HepG2 (cell line): ENCODE data around the gene LIN28A. TPM values are rescaled to one million over a fixed set of nuclear protein-coding genes. Genes with fewer than 3 reads are reported as not detected.
A peak's percentile ranks its signal among the peaks of the same experiment; 100 is the strongest.
"Not testable (repeated sequence)": the region's sequence is repeated elsewhere in the genome, so short reads cannot be mapped to it uniquely, and the experiment has no call there.

ENCODE experiments used
- ATAC-seq: fragments of 200-7000 bp; cut with Tn5 transposase; 3 replicates; pipeline ENCODE4 v1.9.1; 2020; ENCODE audit warnings: mild to moderate bottlenecking, moderate library complexity
- BruUV-seq: library from RNA; stranded (reverse); fragments of 400-500 nt; replicated peaks from 2 replicates; lab custom pipeline; 2021; lab: Mats Ljungman, UMichigan
- CTCF ChIA-PET: fragments of 300-600 bp; formaldehyde crosslinking; extraction: SDS; loops from one replicate; lab custom pipeline; 2021; ENCODE audit warnings: low total read pairs, inconsistent platforms, low intra/inter-chr PET ratio; lab: Yijun Ruan, JAX
- POLR2A ChIA-PET: fragments of 350-600 bp; sonication (Branson Sonifier 250); formaldehyde crosslinking; loops from one replicate; lab custom pipeline; 2020; ENCODE audit warnings: antibody characterized with exemption, inconsistent platforms; lab: Yijun Ruan, JAX
- DNase-seq: peaks from one replicate; pipeline ENCODE4 v3.0.0-alpha.2; 2015; ENCODE audit warnings: low spot score
- FAIRE-seq: peaks from 3 replicates; lab custom pipeline; 2011; peaks lifted over from hg19 to GRCh38; lab: Jason Lieb, UNC
- H2AFZ ChIP-seq: one replicate; pipeline ENCODE4 v1.6.1; 2011; ENCODE audit warnings: low read length, inconsistent platforms
- H3K27ac ChIP-seq: fragments of 300-600 bp; 3 replicates; pipeline ENCODE4 v1.8.0; 2011; ENCODE audit warnings: mixed run types, mild to moderate bottlenecking, mixed read lengths, low read length, inconsistent platforms; ENCODE audit not compliant: insufficient read depth; ENCODE audit errors: extremely low read length
- H3K27me3 ChIP-seq, 2 experiments: fragments of 200-600 bp in 1 of 2; 2 replicates in 1 of 2; 3 replicates in 1 of 2; pipeline versions ENCODE4 v1.6.0 to v1.8.0; 2011; ENCODE audit warnings: low read length in 2 of 2, mild to moderate bottlenecking in 2 of 2, moderate library complexity in 2 of 2, inconsistent platforms in 1 of 2; ENCODE audit not compliant: insufficient read depth in 2 of 2, control insufficient read depth in 1 of 2
- H3K36me3 ChIP-seq, 2 experiments: fragments of 200-600 bp in 1 of 2; replicated peaks in 1 of 2; 2 replicates in 1 of 2; 3 replicates in 1 of 2; pipeline versions ENCODE4 v1.5.1 to v1.8.0; 2011; ENCODE audit warnings: low read length in 2 of 2, inconsistent platforms in 1 of 2; ENCODE audit not compliant: insufficient read depth in 2 of 2, control insufficient read depth in 1 of 2
- H3K4me1 ChIP-seq: 2 replicates; pipeline ENCODE4 v1.5.1; 2012; ENCODE audit warnings: low read length, inconsistent platforms; ENCODE audit not compliant: insufficient read depth
- H3K4me2 ChIP-seq: 2 replicates; pipeline ENCODE4 v1.6.0; 2011; ENCODE audit warnings: low read depth, low read length, inconsistent platforms
- H3K4me3 ChIP-seq, 3 experiments: fragments of 200-600 bp in 1 of 3; sonication (generic), shearing (Covaris generic) in 1 of 3; replicated peaks in 1 of 3; 2 replicates each; pipeline ENCODE4 v1.5.1; 2011 to 2016; ENCODE audit warnings: low read length in 3 of 3, inconsistent platforms in 2 of 3, low read depth in 2 of 3, mild to moderate bottlenecking in 2 of 3, control low read depth in 1 of 3, mixed read lengths in 1 of 3; ENCODE audit not compliant: insufficient read depth in 1 of 3
- H3K79me2 ChIP-seq: one replicate; pipeline ENCODE4 v1.6.1; 2011; ENCODE audit warnings: low read length, inconsistent platforms; ENCODE audit not compliant: insufficient read depth
- H3K9ac ChIP-seq: 2 replicates; pipeline ENCODE4 v1.6.0; 2011; ENCODE audit warnings: mild to moderate bottlenecking, low read depth, low read length, inconsistent platforms; ENCODE audit not compliant: insufficient read depth
- H3K9me3 ChIP-seq: 2 replicates; pipeline ENCODE4 v1.5.1; 2012; ENCODE audit warnings: mild to moderate bottlenecking, low read length
- H4K20me1 ChIP-seq: 2 replicates; pipeline ENCODE4 v1.6.0; 2011; ENCODE audit warnings: inconsistent platforms, mild to moderate bottlenecking, low read length, moderate library complexity; ENCODE audit not compliant: insufficient read depth
- BRD4 ChIP-seq: sonication (generic); formaldehyde crosslinking; IDR thresholded peaks from 2 replicates; pipeline ENCODE4 v1.4.0; 2020; ENCODE audit warnings: missing genetic modification reagents
- CREB1 ChIP-seq, 2 experiments: fragments of 450-650 bp in 1 of 2; IDR thresholded peaks; 2 replicates each; pipeline ENCODE4 v1.6.1; 2016 to 2017; ENCODE audit warnings: control low read depth in 1 of 2, mild to moderate bottlenecking in 1 of 2, missing compliant biosample characterization in 1 of 2, missing genetic modification characterization in 1 of 2
- HHEX ChIP-seq: IDR thresholded peaks from 2 replicates; pipeline ENCODE4 v1.6.1; 2016; ENCODE audit warnings: control low read depth
- KAT2B ChIP-seq: fragments of 150-350 bp; IDR thresholded peaks from 2 replicates; pipeline ENCODE4 v1.6.1; 2014; ENCODE audit warnings: low read depth, low read length, borderline replicate concordance
- ZBTB21 ChIP-seq: sonication (generic); formaldehyde crosslinking; IDR thresholded peaks from 2 replicates; pipeline ENCODE4 v1.4.0; 2020; ENCODE audit warnings: missing genetic modification reagents
- ZNF556 ChIP-seq: sonication (generic); formaldehyde crosslinking; IDR thresholded peaks from 2 replicates; pipeline ENCODE4 v1.4.0; 2020; ENCODE audit warnings: mild to moderate bottlenecking, missing genetic modification reagents, borderline replicate concordance
- ZNF761 ChIP-seq: sonication (generic); formaldehyde crosslinking; conservative IDR thresholded peaks from 2 replicates; pipeline ENCODE4 v1.4.0; 2020; ENCODE audit warnings: mild to moderate bottlenecking, missing genetic modification reagents
- WGBS: methylation state at CpG from one replicate; pipeline ENCODE4 v1.1.6; 2017; ENCODE audit warnings: low lambda C conversion rate; 5-methylcytosine and 5-hydroxymethylcytosine counted together
- in situ Hi-C: cut with HindIII; loops from 2 replicates; pipeline ENCODE4 v1.10.0; 2017; ENCODE audit warnings: low pct_unique_long_range_greater_than_20kb; ENCODE audit not compliant: extremely low pct_ligation_motif_present
- intact Hi-C: fragments of 100-400 bp; cut with micrococcal nuclease; formaldehyde crosslinking; loops from one replicate; pipeline ENCODE4 v1.10.0; 2022; ENCODE audit not compliant: unreplicated experiment
- polyA plus RNA-seq, 8 experiments: library from polyadenylated mRNA; depleted of rRNA in 3 of 8; stranded (reverse) in 7 of 8; unstranded in 1 of 8; fragments of >200 nt; fragmentation: Illumina TruSeq in 4 of 8; extraction: Trizol in 4 of 8; gene quantifications; 2 replicates each; pipeline versions ENCODE4 v1.2.1 to v1.2.3, GENCODE V29; 2011 to 2016; ENCODE audit warnings: low read depth in 4 of 8, missing spikeins in 1 of 8, mixed read lengths in 1 of 8; ENCODE audit not compliant: insufficient read depth in 1 of 8
- total RNA-seq, 5 experiments: library from RNA; depleted of rRNA; stranded (reverse); fragments of >200 nt; fragmentation: Illumina TruSeq; extraction: Trizol; gene quantifications; 2 replicates each; pipeline ENCODE4 v1.2.3, GENCODE V29; 2016; ENCODE audit warnings: low read depth in 1 of 5
- TF ChIP-seq, protein P1 (sequence below): sonication (generic); formaldehyde crosslinking; IDR thresholded peaks from 2 replicates; pipeline ENCODE4 v1.5.1; 2020; ENCODE audit warnings: mild to moderate bottlenecking, missing genetic modification reagents, moderate library complexity

Gene LIN28A
- total and polyA plus RNA-seq, 2 of the 13 experiments (the other 11 are each of a cell fraction or from before 2014, with no cell fraction given), result not detected

- no peak for TF ChIP-seq ZNF556 (CRISPR knock-in tag)
- TF ChIP-seq KAT2B, result no peak
- TF ChIP-seq, protein P1, sequence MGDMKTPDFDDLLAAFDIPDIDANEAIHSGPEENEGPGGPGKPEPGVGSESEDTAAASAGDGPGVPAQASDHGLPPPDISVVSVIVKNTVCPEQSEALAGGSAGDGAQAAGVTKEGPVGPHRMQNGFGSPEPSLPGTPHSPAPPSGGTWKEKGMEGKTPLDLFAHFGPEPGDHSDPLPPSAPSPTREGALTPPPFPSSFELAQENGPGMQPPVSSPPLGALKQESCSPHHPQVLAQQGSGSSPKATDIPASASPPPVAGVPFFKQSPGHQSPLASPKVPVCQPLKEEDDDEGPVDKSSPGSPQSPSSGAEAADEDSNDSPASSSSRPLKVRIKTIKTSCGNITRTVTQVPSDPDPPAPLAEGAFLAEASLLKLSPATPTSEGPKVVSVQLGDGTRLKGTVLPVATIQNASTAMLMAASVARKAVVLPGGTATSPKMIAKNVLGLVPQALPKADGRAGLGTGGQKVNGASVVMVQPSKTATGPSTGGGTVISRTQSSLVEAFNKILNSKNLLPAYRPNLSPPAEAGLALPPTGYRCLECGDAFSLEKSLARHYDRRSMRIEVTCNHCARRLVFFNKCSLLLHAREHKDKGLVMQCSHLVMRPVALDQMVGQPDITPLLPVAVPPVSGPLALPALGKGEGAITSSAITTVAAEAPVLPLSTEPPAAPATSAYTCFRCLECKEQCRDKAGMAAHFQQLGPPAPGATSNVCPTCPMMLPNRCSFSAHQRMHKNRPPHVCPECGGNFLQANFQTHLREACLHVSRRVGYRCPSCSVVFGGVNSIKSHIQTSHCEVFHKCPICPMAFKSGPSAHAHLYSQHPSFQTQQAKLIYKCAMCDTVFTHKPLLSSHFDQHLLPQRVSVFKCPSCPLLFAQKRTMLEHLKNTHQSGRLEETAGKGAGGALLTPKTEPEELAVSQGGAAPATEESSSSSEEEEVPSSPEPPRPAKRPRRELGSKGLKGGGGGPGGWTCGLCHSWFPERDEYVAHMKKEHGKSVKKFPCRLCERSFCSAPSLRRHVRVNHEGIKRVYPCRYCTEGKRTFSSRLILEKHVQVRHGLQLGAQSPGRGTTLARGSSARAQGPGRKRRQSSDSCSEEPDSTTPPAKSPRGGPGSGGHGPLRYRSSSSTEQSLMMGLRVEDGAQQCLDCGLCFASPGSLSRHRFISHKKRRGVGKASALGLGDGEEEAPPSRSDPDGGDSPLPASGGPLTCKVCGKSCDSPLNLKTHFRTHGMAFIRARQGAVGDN (CRISPR knock-in tag), result no peak
- TF ChIP-seq HHEX, result no peak
- no peak for TF ChIP-seq BRD4 (CRISPR knock-in tag)
- TF ChIP-seq ZNF761 (CRISPR knock-in tag), result no peak
These were observed 36.8 kb upstream of the LIN28A start (continued) for GRCh38 chr1:26373789-26374188.

DNA sequence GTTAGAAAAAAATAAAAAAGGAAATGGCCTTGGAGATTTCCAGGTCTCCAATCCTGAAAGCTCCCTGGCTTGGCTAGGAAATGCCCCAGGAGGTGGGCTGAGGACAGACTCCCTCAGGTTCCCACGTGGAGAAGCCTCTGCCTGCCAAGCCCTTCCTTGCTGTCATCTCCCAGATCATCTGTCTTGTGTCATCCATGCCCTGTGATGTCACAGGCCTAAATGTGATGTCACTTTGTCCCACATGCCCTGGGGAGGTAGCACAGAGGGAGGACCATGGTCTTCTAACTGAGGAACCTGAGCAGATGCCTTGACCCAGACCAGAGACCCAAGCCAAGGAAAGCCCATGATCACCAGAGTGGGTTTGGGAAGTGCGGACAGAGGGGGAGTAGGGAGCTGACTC, 36.3 kb upstream of the LIN28A start:
- peak; percentile 81 for TF ChIP-seq ZBTB21 (CRISPR knock-in tag)
- peak; percentile 80 for TF ChIP-seq CREB1 (IDR thresholded peaks at IDR 0.05)
- H3K9me3 ChIP-seq; intact Hi-C loops; H3K79me2 ChIP-seq; H3K27me3 ChIP-seq; ATAC-seq; H2AFZ ChIP-seq; H3K27ac ChIP-seq; H3K36me3 ChIP-seq; H3K9ac ChIP-seq; CTCF ChIA-PET; in situ Hi-C loops; H4K20me1 ChIP-seq; H3K4me1 ChIP-seq; H3K4me2 ChIP-seq; FAIRE-seq; H3K4me3 ChIP-seq; BruUV-seq; DNase-seq; TF ChIP-seq CREB1 (CRISPR knock-in tag; IDR thresholded peaks at IDR 0.05): not testable (repeated sequence)
- POLR2A ChIA-PET, result interaction anchor here (1.0 kb wide), 1 partner anchor 23 kb away, joined by 3 read pairs; no protein-coding TSS in a partner anchor
- WGBS, result 50% methylated on average over 2 of the region's 2 CpGs
